K562 (cell line): Measurements from ENCODE around the gene ACOX2. TPM values are rescaled to one million over a fixed set of nuclear protein-coding genes. Genes with fewer than 3 reads are reported as not detected.

Experiments
- ARID1B ChIP-seq: fragments of 450-650 bp; IDR thresholded peaks from 2 replicates; pipeline ENCODE4 v1.6.1; 2016; ENCODE audit warnings: antibody characterized with exemption, mild to moderate bottlenecking, inconsistent platforms
- ATF1 ChIP-seq, 2 experiments: fragments of 450-650 bp in 1 of 2; IDR thresholded peaks; 2 replicates each; pipeline ENCODE4 v1.6.1; 2016; ENCODE audit warnings: missing compliant biosample characterization in 1 of 2, missing genetic modification characterization in 1 of 2
- ATF3 ChIP-seq, 2 experiments: fragments of 450-650 bp in 1 of 2; sonication (generic) in 1 of 2; formaldehyde crosslinking in 1 of 2; IDR thresholded peaks in 1 of 2; conservative IDR thresholded peaks in 1 of 2; 2 replicates each; pipeline versions ENCODE4 v1.6.1 to v1.8.1; 2016 to 2023; ENCODE audit warnings: mild to moderate bottlenecking in 2 of 2, moderate library complexity in 2 of 2, inconsistent platforms in 1 of 2, missing genetic modification reagents in 1 of 2
- CBFA2T2 ChIP-seq: fragments of 450-650 bp; conservative IDR thresholded peaks from 2 replicates; pipeline ENCODE4 v1.6.1; 2017; ENCODE audit warnings: mild to moderate bottlenecking
- DPF2 ChIP-seq: fragments of 450-650 bp; IDR thresholded peaks from 2 replicates; pipeline ENCODE4 v1.6.1; 2016
- FOSL1 ChIP-seq: fragments of 200-800 bp; sonication (Bioruptor generic); conservative IDR thresholded peaks from 2 replicates; pipeline ENCODE4 v1.6.1; 2016; ENCODE audit warnings: missing genetic modification characterization, missing compliant biosample characterization
- HBP1 ChIP-seq: fragments of 450-650 bp; formaldehyde crosslinking; IDR thresholded peaks from 2 replicates; pipeline ENCODE4 v1.4.0; 2022; ENCODE audit warnings: missing genetic modification characterization
- HDAC1 ChIP-seq, 2 experiments: fragments of 450-650 bp; IDR thresholded peaks; 2 replicates each; pipeline ENCODE4 v1.6.1; 2016 to 2017; ENCODE audit warnings: inconsistent platforms in 1 of 2, mild to moderate bottlenecking in 1 of 2, moderate library complexity in 1 of 2
- KDM1A ChIP-seq, 2 experiments: fragments of 450-650 bp; IDR thresholded peaks; 2 replicates each; pipeline ENCODE4 v1.6.1; 2016; ENCODE audit warnings: mild to moderate bottlenecking in 2 of 2
- KLF13 ChIP-seq: fragments of 450-650 bp; IDR thresholded peaks from 2 replicates; pipeline ENCODE4 v1.6.1; 2016; ENCODE audit warnings: missing genetic modification characterization, low read depth, mild to moderate bottlenecking, missing compliant biosample characterization, moderate library complexity, borderline replicate concordance
- L3MBTL2 ChIP-seq: fragments of 450-650 bp; IDR thresholded peaks from 2 replicates; pipeline ENCODE4 v1.6.1; 2016; ENCODE audit warnings: mild to moderate bottlenecking, moderate library complexity
- LEF1 ChIP-seq: fragments of 450-650 bp; IDR thresholded peaks from 2 replicates; pipeline ENCODE4 v1.6.1; 2016; ENCODE audit warnings: mild to moderate bottlenecking
- PCBP1 ChIP-seq: fragments of 200-400 bp; formaldehyde crosslinking; IDR thresholded peaks from 2 replicates; pipeline ENCODE4 v1.6.1; 2018; ENCODE audit warnings: mild to moderate bottlenecking, low read depth, low read length; ENCODE audit not compliant: poor library complexity, severe bottlenecking
- PYGO2 ChIP-seq: fragments of 450-650 bp; IDR thresholded peaks from 2 replicates; pipeline ENCODE4 v1.6.1; 2016; ENCODE audit warnings: mild to moderate bottlenecking, missing genetic modification characterization, moderate library complexity, missing compliant biosample characterization
- SMARCA4 ChIP-seq: fragments of 450-650 bp; IDR thresholded peaks from 2 replicates; pipeline ENCODE4 v1.6.1; 2016
- SMARCE1 ChIP-seq: fragments of 450-650 bp; IDR thresholded peaks from 2 replicates; pipeline ENCODE4 v1.7.1; 2016; ENCODE audit warnings: mild to moderate bottlenecking
- THRB ChIP-seq: fragments of 450-650 bp; formaldehyde crosslinking; conservative IDR thresholded peaks from 2 replicates; pipeline ENCODE4 v1.4.0; 2022; ENCODE audit warnings: mild to moderate bottlenecking, missing genetic modification characterization
- ZNF316 ChIP-seq: fragments of 450-650 bp; IDR thresholded peaks from 2 replicates; pipeline ENCODE4 v1.6.1; 2016
- polyA plus RNA-seq, 8 experiments: library from polyadenylated mRNA; depleted of rRNA in 4 of 8; stranded (reverse) in 5 of 8; unstranded in 3 of 8; fragments of >200 nt; fragmentation: Nextera tagmentation in 2 of 8; fragmentation: Illumina TruSeq in 1 of 8; extraction: Ambion mirVana in 2 of 8; extraction: Trizol in 1 of 8; gene quantifications; 2 replicates each; pipeline versions ENCODE4 v1.2.1 to v1.2.3, GENCODE V29; 2011 to 2014; ENCODE audit warnings: inconsistent platforms in 1 of 8, missing spikeins in 1 of 8
- total RNA-seq, 7 experiments: library from RNA; depleted of rRNA in 6 of 7; stranded (reverse); fragments of >200 nt in 6 of 7; fragmentation: Illumina TruSeq in 2 of 7; extraction: Trizol in 2 of 7; gene quantifications; 2 replicates each; pipeline versions ENCODE4 v1.2.1 to v1.2.3, GENCODE V29; 2011 to 2021; ENCODE audit warnings: low replicate concordance in 1 of 7
- TF ChIP-seq, protein P1 (sequence below), 2 experiments: IDR thresholded peaks; 2 replicates each; pipeline ENCODE4 v1.6.1; 2011; ENCODE audit warnings: borderline replicate concordance in 1 of 2, control low read depth in 1 of 2, low read depth in 1 of 2, low read length in 1 of 2, mild to moderate bottlenecking in 1 of 2, mixed read lengths in 1 of 2, moderate library complexity in 1 of 2; ENCODE audit not compliant: insufficient read depth in 1 of 2, insufficient read length in 1 of 2, poor library complexity in 1 of 2, severe bottlenecking in 1 of 2; ENCODE audit errors: extremely low read depth in 1 of 2
- TF ChIP-seq, protein P2 (sequence below): fragments of 250-450 bp; sonication (Bioruptor Pico); IDR thresholded peaks from 2 replicates; pipeline ENCODE4 v1.4.0; 2020; ENCODE audit warnings: mild to moderate bottlenecking

The ACOX2 gene
- total and polyA plus RNA-seq, 9 of the 15 experiments (the other 6 are each of a cell fraction or from before 2014, with no cell fraction given) = 0.15 TPM; not detected in 8

DNA sequence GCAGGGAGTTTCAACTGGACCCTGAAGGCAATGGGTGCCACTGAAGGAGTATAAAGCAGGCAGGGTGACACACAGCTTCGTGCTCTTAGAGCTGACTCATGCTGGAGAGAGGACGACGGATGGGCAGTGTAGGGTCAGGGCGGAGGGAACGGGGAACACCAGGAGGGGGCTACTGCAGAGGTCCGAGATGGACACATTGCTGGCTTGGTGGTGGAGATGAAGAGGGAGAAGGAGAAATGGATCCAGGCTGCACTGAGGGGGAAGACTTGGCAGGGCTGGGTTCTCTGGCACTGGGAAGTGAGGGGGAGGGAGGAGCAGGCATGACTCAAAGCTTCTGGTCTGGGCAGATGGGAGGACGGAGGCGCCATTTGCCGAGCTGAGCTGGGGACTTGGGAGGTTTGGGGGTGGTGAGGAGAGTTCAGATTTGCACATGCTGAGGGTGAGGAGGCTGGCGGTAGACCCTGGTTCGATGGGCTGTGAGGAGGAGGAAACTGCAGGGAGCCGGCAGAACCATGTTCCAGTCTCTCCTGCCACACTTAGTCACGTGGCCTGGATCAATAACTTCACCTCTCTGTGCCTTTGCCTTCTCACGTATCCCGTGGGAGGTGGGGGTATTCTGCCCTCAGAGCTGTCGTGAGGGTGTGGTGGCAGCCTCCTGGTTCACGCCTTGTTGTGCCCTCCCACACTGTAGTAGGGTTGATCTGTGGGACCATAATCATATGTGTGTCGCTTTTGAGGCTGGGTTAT is 49.7 kb downstream of the ACOX2 start (continued):
- TF ChIP-seq ARID1B (peak; percentile 76), SMARCE1 (peak; percentile 62), KLF13 (tag) (no peak), SMARCA4 (peak; percentile 78), KDM1A (IDR thresholded peaks at IDR 0.05) (0 out of 4 replicates have a peak, but pooled peaks of 1 of the 2 experiments have one; percentile 10), PYGO2 (tag) (no peak), L3MBTL2 (peak; percentile 89), ATF3 (IDR thresholded peaks at IDR 0.05) (peak; percentile 70), ATF3 (CRISPR knock-in tag; conservative IDR thresholded peaks at IDR 0.05) (no peak), HDAC1 (IDR thresholded peaks at IDR 0.05) (peak in 1 of 2 experiments; percentile 50; a peak in 1 of 4 replicates), DPF2 (peak; percentile 84), LEF1 (no peak), ZNF316 (peak; percentile 82), FOSL1 (tag) (peak; percentile 75), ATF1 (CRISPR knock-in tag; IDR thresholded peaks at IDR 0.05) (no peak), ATF1 (tag; IDR thresholded peaks at IDR 0.05) (no peak), CBFA2T2 (0 out of 2 replicates have a peak, but pooled peaks have one; percentile 2), THRB (0 out of 2 replicates have a peak, but pooled peaks have one; percentile 41), PCBP1 (no peak), HBP1 (CRISPR knock-in tag) (0 out of 2 replicates have a peak, but pooled peaks have one; percentile 32)
- TF ChIP-seq, protein P1, sequence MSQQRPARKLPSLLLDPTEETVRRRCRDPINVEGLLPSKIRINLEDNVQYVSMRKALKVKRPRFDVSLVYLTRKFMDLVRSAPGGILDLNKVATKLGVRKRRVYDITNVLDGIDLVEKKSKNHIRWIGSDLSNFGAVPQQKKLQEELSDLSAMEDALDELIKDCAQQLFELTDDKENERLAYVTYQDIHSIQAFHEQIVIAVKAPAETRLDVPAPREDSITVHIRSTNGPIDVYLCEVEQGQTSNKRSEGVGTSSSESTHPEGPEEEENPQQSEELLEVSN (IDR thresholded peaks at IDR 0.05; ENCODE audit: borderline replicate concordance in 1 of 2, extremely low read depth in 1 of 2, insufficient read depth in 1 of 2, insufficient read length in 1 of 2, low read depth in 1 of 2, low read length in 1 of 2, poor library complexity in 1 of 2, severe bottlenecking in 1 of 2) = peak; percentile 65 to 69
- TF ChIP-seq, protein P2, sequence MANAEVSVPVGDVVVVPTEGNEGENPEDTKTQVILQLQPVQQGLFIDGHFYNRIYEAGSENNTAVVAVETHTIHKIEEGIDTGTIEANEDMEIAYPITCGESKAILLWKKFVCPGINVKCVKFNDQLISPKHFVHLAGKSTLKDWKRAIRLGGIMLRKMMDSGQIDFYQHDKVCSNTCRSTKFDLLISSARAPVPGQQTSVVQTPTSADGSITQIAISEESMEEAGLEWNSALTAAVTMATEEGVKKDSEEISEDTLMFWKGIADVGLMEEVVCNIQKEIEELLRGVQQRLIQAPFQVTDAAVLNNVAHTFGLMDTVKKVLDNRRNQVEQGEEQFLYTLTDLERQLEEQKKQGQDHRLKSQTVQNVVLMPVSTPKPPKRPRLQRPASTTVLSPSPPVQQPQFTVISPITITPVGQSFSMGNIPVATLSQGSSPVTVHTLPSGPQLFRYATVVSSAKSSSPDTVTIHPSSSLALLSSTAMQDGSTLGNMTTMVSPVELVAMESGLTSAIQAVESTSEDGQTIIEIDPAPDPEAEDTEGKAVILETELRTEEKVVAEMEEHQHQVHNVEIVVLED (CRISPR knock-in tag) = no peak
